Panc1 (cell line): ENCODE results near the gene MAML3. TPM values are rescaled to one million over a fixed set of nuclear protein-coding genes. Genes with fewer than 3 reads are reported as not detected.

Source experiments
- ATAC-seq: fragments of 200-7000 bp; cut with Tn5 transposase; 2 replicates; pipeline ENCODE4 v1.9.1; 2020; ENCODE audit warnings: mild to moderate bottlenecking, moderate library complexity
- BruUV-seq: library from RNA; stranded (reverse); fragments of 400-500 nt; replicated peaks from 2 replicates; lab custom pipeline; 2021; lab: Mats Ljungman, UMichigan
- CTCF ChIA-PET: fragments of 300-600 bp; sonication (Branson Sonifier 250); formaldehyde crosslinking; loops from one replicate; lab custom pipeline; 2022; ENCODE audit warnings: antibody characterized with exemption; lab: Charles Lee
- POLR2A ChIA-PET: fragments of 300-600 bp; sonication (Branson Sonifier 250); formaldehyde crosslinking; loops from one replicate; lab custom pipeline; 2022; ENCODE audit warnings: antibody characterized with exemption; lab: Charles Lee
- DNase-seq: peaks from one replicate; pipeline ENCODE4 v3.0.0-alpha.2; 2010; ENCODE audit warnings: low read depth, low spot score
- H3K27ac ChIP-seq: 2 replicates; pipeline ENCODE4 v1.5.1; 2011; ENCODE audit warnings: mild to moderate bottlenecking, low read length, inconsistent platforms
- H3K27me3 ChIP-seq: fragments of 200-500 bp; sonication (Bioruptor generic); 2 replicates; pipeline ENCODE4 v1.6.0; 2014; ENCODE audit warnings: low read length, inconsistent platforms; ENCODE audit not compliant: control insufficient read depth, insufficient read depth
- H3K36me3 ChIP-seq: fragments of 200-500 bp; sonication (Bioruptor generic); 2 replicates; pipeline ENCODE4 v1.5.1; 2014; ENCODE audit warnings: inconsistent platforms, mild to moderate bottlenecking, low read length, moderate library complexity; ENCODE audit not compliant: control insufficient read depth, insufficient read depth
- H3K4me1 ChIP-seq: 2 replicates; pipeline ENCODE4 v1.5.1; 2011; ENCODE audit warnings: inconsistent platforms, mild to moderate bottlenecking, low read length, moderate library complexity; ENCODE audit not compliant: control insufficient read depth, insufficient read depth
- H3K4me3 ChIP-seq, 2 experiments: 2 replicates each; pipeline ENCODE4 v1.5.1; 2011 to 2012; ENCODE audit warnings: low read depth in 2 of 2, low read length in 2 of 2, mild to moderate bottlenecking in 2 of 2, inconsistent platforms in 1 of 2, moderate library complexity in 1 of 2
- H3K9me3 ChIP-seq: fragments of 200-500 bp; sonication (Bioruptor generic); 2 replicates; pipeline ENCODE4 v1.5.1; 2014; ENCODE audit warnings: low read depth, mild to moderate bottlenecking, inconsistent platforms, low read length, moderate library complexity; ENCODE audit not compliant: control insufficient read depth, insufficient read depth
- POLR2AphosphoS5 ChIP-seq: IDR thresholded peaks from 2 replicates; pipeline ENCODE4 v1.6.1; 2012; ENCODE audit warnings: mild to moderate bottlenecking, low read depth, low read length, moderate library complexity
- SIN3A ChIP-seq: IDR thresholded peaks from 2 replicates; pipeline ENCODE4 v1.6.1; 2012; ENCODE audit warnings: low read depth, mild to moderate bottlenecking, low read length, moderate library complexity, borderline replicate concordance; ENCODE audit not compliant: insufficient read depth
- TCF7L2 ChIP-seq: IDR thresholded peaks from 2 replicates; pipeline ENCODE4 v1.6.1; 2011; ENCODE audit warnings: mild to moderate bottlenecking, low read depth, low read length, inconsistent platforms
- in situ Hi-C: cut with HindIII; loops from 2 replicates; pipeline ENCODE4 v1.10.0; 2016; ENCODE audit warnings: low sequenced_read_pairs, low pct_unique_long_range_greater_than_20kb
- intact Hi-C: fragments of 100-400 bp; cut with micrococcal nuclease; formaldehyde crosslinking; loops from one replicate; pipeline ENCODE4 v1.10.0; 2022; ENCODE audit not compliant: unreplicated experiment
- total RNA-seq: library from RNA; stranded (reverse); gene quantifications from one replicate; pipeline ENCODE4 v1.2.1, GENCODE V29; 2021; ENCODE audit not compliant: unreplicated experiment
- TF ChIP-seq, protein P1 (sequence below), 2 experiments: IDR thresholded peaks; 2 replicates each; pipeline ENCODE4 v1.6.1; 2011 to 2012; ENCODE audit warnings: low read depth in 2 of 2, control low read depth in 1 of 2, low read length in 1 of 2, mild to moderate bottlenecking in 1 of 2, moderate library complexity in 1 of 2; ENCODE audit not compliant: insufficient read depth in 1 of 2
- TF ChIP-seq, protein P2 (sequence below): fragments of 450-650 bp; IDR thresholded peaks from 2 replicates; pipeline ENCODE4 v1.5.1; 2017; ENCODE audit warnings: mild to moderate bottlenecking

Gene MAML3
- total RNA-seq, 1 experiment from 2014 or later: 7.7 TPM

DNA sequence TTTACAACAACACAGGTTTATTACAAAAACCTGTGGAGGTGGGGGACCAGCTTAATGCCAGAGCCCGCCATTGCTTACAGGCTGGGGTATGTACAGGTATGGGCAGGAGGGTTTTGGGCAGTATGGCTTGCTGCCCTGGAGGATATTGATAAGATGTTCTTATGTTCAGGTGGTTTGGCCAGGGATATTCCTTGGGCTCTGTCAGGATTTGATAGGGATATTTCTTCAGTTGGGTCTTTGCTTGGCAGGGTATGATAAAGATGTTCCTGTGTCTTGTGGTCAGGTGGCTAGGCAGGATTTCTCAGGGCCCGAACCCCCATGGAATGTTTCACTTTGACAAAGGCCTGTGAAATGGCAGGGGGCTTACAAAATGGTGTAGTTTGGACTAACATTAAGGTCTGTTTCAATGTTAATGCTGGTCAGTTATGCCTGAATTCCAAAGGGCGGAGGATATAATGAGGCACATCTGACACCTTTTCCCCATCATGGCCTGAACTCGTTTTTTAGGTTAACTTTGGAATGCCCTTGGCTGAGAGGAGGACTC, 485.3 kb downstream of the MAML3 start:
- H3K27me3 ChIP-seq: no peaks in the 10 kb centered on the region
- H3K36me3 ChIP-seq: no peaks in the 10 kb centered on the region
- H3K4me1 ChIP-seq: peaks cover 7% of the 10 kb centered on the region
- no peaks in the 10 kb centered on the region for H3K9me3 ChIP-seq
- in situ Hi-C loops: no loop called here
- H3K27ac ChIP-seq: no peak overlapping the region
- DNase-seq: no peak
- no TSS peak for BruUV-seq
- ATAC-seq: no peak
- intact Hi-C loops: no loop called here
- CTCF ChIA-PET: no interaction called here
- H3K4me3 ChIP-seq: no peak overlapping the region
- no peak for TF ChIP-seq TCF7L2
- TF ChIP-seq POLR2AphosphoS5: no peak
- TF ChIP-seq SIN3A: no peak
- TF ChIP-seq, protein P1, sequence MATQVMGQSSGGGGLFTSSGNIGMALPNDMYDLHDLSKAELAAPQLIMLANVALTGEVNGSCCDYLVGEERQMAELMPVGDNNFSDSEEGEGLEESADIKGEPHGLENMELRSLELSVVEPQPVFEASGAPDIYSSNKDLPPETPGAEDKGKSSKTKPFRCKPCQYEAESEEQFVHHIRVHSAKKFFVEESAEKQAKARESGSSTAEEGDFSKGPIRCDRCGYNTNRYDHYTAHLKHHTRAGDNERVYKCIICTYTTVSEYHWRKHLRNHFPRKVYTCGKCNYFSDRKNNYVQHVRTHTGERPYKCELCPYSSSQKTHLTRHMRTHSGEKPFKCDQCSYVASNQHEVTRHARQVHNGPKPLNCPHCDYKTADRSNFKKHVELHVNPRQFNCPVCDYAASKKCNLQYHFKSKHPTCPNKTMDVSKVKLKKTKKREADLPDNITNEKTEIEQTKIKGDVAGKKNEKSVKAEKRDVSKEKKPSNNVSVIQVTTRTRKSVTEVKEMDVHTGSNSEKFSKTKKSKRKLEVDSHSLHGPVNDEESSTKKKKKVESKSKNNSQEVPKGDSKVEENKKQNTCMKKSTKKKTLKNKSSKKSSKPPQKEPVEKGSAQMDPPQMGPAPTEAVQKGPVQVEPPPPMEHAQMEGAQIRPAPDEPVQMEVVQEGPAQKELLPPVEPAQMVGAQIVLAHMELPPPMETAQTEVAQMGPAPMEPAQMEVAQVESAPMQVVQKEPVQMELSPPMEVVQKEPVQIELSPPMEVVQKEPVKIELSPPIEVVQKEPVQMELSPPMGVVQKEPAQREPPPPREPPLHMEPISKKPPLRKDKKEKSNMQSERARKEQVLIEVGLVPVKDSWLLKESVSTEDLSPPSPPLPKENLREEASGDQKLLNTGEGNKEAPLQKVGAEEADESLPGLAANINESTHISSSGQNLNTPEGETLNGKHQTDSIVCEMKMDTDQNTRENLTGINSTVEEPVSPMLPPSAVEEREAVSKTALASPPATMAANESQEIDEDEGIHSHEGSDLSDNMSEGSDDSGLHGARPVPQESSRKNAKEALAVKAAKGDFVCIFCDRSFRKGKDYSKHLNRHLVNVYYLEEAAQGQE (IDR thresholded peaks at IDR 0.05; ENCODE audit: insufficient read depth in 1 of 2, low read depth in 2 of 2, low read length in 1 of 2): no peak
- TF ChIP-seq, protein P2, sequence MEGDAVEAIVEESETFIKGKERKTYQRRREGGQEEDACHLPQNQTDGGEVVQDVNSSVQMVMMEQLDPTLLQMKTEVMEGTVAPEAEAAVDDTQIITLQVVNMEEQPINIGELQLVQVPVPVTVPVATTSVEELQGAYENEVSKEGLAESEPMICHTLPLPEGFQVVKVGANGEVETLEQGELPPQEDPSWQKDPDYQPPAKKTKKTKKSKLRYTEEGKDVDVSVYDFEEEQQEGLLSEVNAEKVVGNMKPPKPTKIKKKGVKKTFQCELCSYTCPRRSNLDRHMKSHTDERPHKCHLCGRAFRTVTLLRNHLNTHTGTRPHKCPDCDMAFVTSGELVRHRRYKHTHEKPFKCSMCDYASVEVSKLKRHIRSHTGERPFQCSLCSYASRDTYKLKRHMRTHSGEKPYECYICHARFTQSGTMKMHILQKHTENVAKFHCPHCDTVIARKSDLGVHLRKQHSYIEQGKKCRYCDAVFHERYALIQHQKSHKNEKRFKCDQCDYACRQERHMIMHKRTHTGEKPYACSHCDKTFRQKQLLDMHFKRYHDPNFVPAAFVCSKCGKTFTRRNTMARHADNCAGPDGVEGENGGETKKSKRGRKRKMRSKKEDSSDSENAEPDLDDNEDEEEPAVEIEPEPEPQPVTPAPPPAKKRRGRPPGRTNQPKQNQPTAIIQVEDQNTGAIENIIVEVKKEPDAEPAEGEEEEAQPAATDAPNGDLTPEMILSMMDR: no peak
- POLR2A ChIA-PET: no interaction called here

DNA sequence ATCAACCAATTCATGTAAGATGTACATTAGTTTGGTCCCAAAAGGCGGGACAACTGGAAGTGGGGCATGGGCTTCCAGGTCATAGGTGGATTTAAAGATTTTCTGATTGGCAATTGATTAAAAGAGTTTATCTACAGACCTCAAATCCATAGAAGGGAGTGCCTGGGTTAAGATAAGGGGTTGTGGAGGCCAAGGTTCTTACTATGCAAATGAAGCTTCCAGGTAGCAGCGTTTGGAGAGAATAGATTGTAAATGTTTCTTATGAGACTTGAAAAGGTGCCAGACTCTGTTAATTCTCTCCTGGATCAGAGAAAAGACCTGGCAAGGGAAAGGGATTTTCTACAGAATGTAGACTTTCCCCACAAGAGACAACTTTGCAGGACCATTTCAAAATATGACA, 485.9 kb downstream of the MAML3 start:
- ATAC-seq (no peak), DNase-seq (no peak)
- TF ChIP-seq TCF7L2 (no peak), SIN3A (no peak), POLR2AphosphoS5 (no peak)
- TF ChIP-seq, protein P1 (IDR thresholded peaks at IDR 0.05; ENCODE audit: insufficient read depth in 1 of 2, low read depth in 2 of 2, low read length in 1 of 2): no peak
- TF ChIP-seq, protein P2: no peak
- H3K36me3 ChIP-seq: no peaks in the 10 kb centered on the region
- in situ Hi-C loops: no loop called here
- H3K9me3 ChIP-seq: no peaks in the 10 kb centered on the region
- no peak overlapping the region for H3K4me3 ChIP-seq
- H3K27ac ChIP-seq: no peak overlapping the region
- CTCF ChIA-PET: no interaction called here
- H3K4me1 ChIP-seq: peaks cover 7% of the 10 kb centered on the region
- intact Hi-C loops: no loop called here
- POLR2A ChIA-PET: no interaction called here
- no TSS peak for BruUV-seq
- no peaks in the 10 kb centered on the region for H3K27me3 ChIP-seq

Other genes with a start within 250 kb of the MAML3 start
- gene SCOC, start 219.5 kb upstream of the MAML3 start, total RNA-seq: 30.2 TPM